ENCODE measurements around the gene POLRMT.
"Not testable (repeated sequence)": the region's sequence is repeated elsewhere in the genome, so short reads cannot be mapped to it uniquely, and the experiment has no call there.

POLRMT gene

GRCh38 chr19:646779-647565 lies 13.6 kb upstream of the POLRMT start:
- DNase-seq: no peak

GRCh38 chr19:645912-646778 lies 12.8 kb upstream of the POLRMT start:
- DNase-seq: no peak

DNA sequence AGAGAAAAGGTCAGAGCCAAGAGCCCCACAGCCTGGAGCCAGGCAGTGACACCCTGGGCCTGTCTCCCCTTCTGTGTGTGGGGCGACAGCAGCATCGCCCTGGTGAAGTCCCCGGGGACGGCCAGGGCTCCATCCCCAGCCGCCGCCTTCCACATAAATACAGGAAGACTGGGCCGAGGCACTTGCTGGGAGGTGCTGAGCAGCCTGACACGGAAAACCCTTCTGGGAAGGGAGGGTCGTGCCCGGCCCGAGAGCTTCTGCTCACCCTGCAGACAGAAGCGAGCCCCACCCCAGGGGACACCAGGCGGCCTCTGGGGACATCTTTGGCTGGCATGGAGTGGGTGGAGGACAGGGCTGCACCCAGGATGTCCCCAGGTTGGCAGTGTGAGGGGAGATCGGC lies 11.5 kb upstream of the POLRMT start:
- DNase-seq: no peak

- DNase-seq: no peak
Measured at GRCh38 chr19:644363-644762, 11.0 kb upstream of the POLRMT start.

DNA sequence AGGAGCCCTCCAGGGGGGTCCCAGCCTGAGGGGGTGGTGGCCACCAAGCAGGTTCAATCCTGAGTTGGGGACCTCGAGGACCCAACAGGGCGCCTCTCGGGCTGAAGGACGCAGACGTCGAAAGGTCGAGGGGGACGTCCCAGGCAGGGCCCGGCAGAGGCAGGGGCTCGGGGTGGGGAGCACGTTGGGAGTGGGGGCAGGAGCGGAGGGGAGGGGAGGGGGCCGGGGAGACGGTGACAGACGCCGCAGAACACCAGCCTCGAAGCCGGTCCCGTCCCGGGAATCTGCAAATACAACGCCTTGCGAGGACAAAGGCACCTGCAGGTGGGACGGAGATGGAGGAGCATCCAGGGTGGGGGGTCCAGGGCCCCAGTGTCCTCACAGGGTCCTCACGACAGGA lies 10.4 kb upstream of the POLRMT start:
- no peak for DNase-seq

- DNase-seq: no peak
Measured at GRCh38 chr19:642767-643727, 9.7 kb upstream of the POLRMT start.

- no peak for DNase-seq
Measured at GRCh38 chr19:641702-642101, 8.4 kb upstream of the POLRMT start.

GRCh38 chr19:640606-641189 lies 7.4 kb upstream of the POLRMT start:
- DNase-seq: no peak

DNA sequence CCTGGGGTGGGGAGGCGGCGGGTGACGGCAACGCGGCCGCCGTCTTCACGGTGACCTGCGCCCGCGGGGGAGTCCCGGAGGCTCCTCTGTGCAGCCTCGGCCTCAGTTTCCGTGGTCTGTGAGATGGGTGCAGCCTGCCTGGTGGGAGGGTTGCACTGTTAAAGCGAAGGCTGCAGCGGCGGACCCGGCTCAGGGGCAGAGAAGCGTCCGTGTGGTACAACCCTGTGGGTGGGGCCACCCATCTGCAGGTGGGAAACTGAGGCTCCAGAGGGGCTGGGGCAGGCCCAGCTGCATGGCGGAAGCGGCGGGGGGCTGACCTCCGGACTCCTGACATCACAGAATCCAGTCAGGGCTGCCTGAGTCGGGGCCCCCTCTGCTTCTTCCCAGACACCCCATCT lies 6.8 kb upstream of the POLRMT start:
- DNase-seq: no peak

DNA sequence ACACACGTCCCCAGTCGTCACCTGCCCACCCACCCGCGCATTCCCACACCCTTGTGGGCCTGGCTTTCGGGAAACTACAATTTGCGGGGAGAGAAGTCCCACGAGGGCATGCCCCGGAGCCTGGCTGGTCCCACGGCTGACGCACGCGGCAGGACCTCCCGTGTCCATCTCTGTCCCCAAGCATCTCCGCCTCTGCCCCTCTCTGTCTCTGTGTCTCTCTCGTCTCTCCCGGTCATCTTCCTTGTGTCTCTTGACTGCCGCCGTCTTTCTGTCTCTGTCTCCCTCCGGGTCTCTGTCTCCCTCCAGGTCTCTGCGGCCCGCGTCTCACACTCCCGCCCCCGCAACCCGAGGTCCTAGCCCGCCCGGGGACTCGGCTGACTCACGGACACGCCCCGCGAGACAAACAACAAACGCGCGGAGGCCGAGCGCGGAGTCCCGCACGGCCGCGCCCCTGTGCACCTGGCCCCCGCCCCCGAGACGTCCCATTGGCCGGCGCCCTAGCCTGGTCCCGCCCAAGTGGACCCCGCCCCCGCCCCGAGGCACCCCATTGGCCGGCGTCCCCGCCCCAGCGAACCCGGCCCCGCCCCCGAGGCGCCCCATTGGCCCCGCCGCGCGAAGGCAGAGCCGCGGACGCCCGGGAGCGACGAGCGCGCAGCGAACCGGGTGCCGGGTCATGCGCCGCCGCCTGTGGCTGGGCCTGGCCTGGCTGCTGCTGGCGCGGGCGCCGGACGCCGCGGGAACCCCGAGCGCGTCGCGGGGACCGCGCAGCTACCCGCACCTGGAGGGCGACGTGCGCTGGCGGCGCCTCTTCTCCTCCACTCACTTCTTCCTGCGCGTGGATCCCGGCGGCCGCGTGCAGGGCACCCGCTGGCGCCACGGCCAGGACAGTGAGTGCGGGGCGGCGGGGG lies 6.2 kb upstream of the POLRMT start, which contains the start of gene FGF22:
Gene FGF22 (plus strand): TSS at position 627 of the 908 bp plus-strand sequence. CDS start 47 bp downstream, at position 674.
- DNase-seq: peak; percentile 96

- DNase-seq: no peak
Measured at GRCh38 chr19:638906-639252, 5.5 kb upstream of the POLRMT start.

- no peak for DNase-seq
Measured at GRCh38 chr19:634975-635652, 1.8 kb upstream of the POLRMT start.

DNA sequence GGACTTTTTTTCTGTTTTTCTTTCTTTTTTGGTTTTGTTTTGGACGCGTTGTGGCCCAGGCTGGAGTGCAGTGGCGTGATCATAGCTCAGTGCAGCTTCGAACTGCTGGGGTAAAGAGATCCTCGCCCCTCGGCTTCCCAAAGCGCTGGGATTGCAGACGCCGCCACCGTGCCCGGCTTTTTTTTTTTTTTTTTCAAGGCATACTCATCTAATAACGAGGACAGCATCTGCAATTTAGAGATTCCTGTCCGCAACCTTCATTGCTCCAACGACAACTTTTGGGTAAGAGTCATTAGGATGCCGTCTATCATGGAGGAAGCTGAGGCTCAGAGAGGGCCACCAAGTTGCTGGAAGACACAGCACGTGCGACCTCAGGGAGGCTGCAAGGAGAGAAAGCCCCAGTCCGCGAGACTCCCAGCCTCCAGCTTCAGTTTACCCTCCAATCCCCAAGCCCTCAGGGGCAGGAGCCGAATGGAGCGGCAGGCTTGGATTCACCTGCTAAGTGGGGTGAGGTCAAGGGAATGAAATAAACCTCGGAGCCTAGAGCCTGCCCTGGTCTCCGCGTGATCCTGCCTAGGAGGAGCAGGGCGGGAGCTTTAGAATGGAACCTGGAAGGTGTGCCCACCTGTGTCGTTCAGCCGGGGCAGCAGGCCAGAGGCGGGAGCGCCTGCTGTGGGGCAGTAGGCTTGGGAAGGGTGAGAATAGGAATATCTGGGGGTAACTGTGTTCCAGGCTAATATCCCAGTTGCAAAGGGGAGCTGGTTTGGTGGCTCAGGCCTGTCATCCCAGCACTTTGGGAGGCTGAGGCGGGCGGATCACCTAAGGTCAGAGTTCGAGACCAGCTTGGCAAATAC lies 676 bp upstream of the POLRMT start:
- DNase-seq: no peak

DNA sequence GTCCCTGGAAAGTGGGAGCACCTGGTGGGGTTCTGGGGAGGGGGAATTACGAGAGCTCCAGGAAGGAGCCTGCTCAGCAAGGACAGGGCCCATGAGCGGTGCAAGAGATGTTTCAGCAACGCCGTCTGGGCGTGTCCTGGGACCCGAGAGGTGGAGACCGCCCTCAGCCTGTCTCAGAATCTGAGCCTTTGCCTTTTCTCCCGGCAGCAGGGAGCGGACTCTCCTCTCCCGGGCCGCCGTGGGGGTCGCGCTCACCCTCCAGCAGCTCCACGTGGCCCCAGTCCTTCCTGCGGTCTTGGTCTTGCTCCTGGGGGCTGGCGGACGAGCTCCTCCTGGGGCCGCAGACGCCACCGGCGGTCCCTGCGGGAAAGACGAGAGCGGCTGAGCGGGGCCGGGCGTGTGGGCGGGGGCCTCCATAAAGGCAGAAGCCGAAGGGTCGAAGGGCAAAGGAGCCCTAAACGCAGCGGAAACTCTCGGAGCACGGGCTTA lies 714 bp downstream of the POLRMT start:
- peak; percentile 57 for DNase-seq

- DNase-seq: no peak
Measured at GRCh38 chr19:629961-630714, 3.2 kb downstream of the POLRMT start.

DNA sequence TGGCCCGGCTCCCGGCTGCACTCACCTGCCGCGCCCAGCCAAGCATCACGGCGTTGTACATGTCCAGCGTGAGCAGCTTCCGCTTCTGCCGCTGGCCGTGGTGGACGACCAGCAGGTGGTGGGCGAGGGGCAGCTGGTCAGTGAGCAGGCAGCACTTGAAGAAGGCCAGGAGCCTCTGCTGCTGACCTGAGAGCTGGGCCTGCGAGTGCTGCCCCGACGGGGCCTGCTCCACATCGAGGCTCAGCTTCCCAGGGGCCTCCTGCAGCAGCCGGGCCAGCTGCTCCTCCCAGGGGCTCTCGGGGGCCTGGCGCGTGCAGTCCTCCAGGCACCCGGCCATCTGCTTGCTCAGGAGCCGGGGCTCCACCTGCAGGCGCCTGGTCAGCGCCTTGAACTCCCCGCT lies 3.8 kb downstream of the POLRMT start:
- DNase-seq: not testable (repeated sequence)

DNA sequence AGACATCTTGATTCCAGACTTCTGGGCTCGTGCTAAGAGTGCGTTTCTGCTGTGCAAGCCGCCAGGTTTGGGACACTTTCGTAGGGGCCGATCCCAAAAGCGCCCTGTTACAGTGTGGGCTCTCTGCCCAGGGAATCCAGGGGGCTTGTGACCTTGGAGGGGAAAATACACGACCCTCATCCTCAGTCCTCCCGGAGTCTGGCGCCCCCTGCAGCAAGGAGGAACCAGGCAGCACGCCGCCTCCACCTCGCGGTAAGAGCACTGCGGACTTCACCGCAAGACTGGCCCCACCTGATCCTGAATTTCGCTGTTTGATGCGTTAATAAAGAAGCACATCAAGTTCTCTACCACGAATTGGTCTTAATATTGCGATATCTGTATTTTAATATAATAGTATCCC lies 5.2 kb downstream of the POLRMT start:
- peak; percentile 36 for DNase-seq

- not testable (repeated sequence) for DNase-seq
Measured at GRCh38 chr19:626566-626965, 6.8 kb downstream of the POLRMT start.

GRCh38 chr19:625257-625656 lies 8.1 kb downstream of the POLRMT start:
- no peak for DNase-seq

Measured in stimulated activated CD4-positive, alpha-beta T cell treated with anti-CD3 and anti-CD28 coated beads, Interleukin-4, amount 100 ng/mL, for 1 hour (primary cell).